ENCODE measurements around the gene ZBTB5. TPM values are rescaled to one million over a fixed set of nuclear protein-coding genes. Genes with fewer than 3 reads are reported as not detected.

ZBTB5 gene
- total and polyA plus RNA-seq, 2 donors (not counting 3 experiments of a cell fraction or from before 2014, with no cell fraction given) = 10.0 to 13.7 TPM

DNA sequence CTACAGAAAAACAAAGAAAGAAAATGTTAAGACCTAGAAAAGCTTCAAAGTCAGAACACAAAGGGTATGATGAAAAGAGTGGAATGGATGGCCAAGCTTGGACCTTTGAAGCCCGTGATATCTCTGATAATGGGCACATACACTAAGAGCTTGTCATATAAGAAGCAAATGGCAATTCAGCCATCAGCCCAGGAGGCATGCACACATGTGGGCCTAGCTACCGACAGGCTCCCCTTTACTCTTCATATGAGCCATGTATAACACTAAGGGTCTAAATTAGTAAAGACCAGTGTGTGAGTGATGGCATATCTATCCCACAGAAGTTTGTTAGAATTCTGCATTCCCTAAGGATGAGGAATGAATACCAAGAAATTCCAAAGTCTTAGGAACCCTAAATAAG lies 22.7 kb downstream of the ZBTB5 start:
- no peak overlapping the region for H2AFZ ChIP-seq (ENCODE audit: low read depth, low read length)
- POLR2A ChIA-PET = no interaction called here
- dilution Hi-C loops (cut with MboI; ENCODE audit: extremely low pct_ligation_motif_present, low sequenced_read_pairs) (no loop called here), intact Hi-C loops (cut with micrococcal nuclease) (no loop called here)
- H3K4me3 ChIP-seq (replicated peaks in 1 of 3; ENCODE audit: insufficient read depth in 1 of 3, low read depth in 1 of 3, low read length in 3 of 3) = no peak overlapping the region
- peaks cover 3 to 27% of the 10 kb centered on the region in 2 experiments for H3K36me3 ChIP-seq (ENCODE audit: control insufficient read depth in 2 of 2, extremely low read depth in 1 of 2, insufficient read depth in 2 of 2, low read length in 2 of 2)
- DNase-seq (ENCODE audit: low read depth, low spot score) (no peak), FAIRE-seq (no peak)
- CTCF ChIA-PET = no interaction called here
- H3K27ac ChIP-seq (ENCODE audit: insufficient read depth, low read depth, low read length) = no peak overlapping the region
- no peaks in the 10 kb centered on the region for H3K9me1 ChIP-seq (replicated peaks; ENCODE audit: control insufficient read depth, extremely low read depth, insufficient read depth, low read length)
- peaks cover 17% of the 10 kb centered on the region for H3K79me2 ChIP-seq (ENCODE audit: control insufficient read depth, insufficient read depth, low read length)
- H3K4me2 ChIP-seq (ENCODE audit: insufficient read depth, low read length) = no peak overlapping the region
- no peaks in the 10 kb centered on the region for H3K4me1 ChIP-seq (ENCODE audit: control insufficient read depth, extremely low read depth, insufficient read depth, low read length)
- no TSS peak for BruUV-seq (replicated peaks)
- H3K9me3 ChIP-seq (replicated peaks; ENCODE audit: control insufficient read depth, insufficient read depth, low read length) = no peaks in the 10 kb centered on the region
- H3K27me3 ChIP-seq (ENCODE audit: control insufficient read depth in 2 of 2, insufficient read depth in 2 of 2, low read length in 2 of 2) = no peaks in the 10 kb centered on the region
- TF ChIP-seq JUN (IDR thresholded peaks at IDR 0.05; ENCODE audit: borderline replicate concordance, insufficient read depth, insufficient read length, low read depth) (no peak), POLR2A (IDR thresholded peaks at IDR 0.05; ENCODE audit: low read depth, low read length) (no peak), GATA2 (IDR thresholded peaks at IDR 0.05; ENCODE audit: insufficient read depth, insufficient read length, low read depth, low read length) (no peak)
- TF ChIP-seq, protein P1, sequence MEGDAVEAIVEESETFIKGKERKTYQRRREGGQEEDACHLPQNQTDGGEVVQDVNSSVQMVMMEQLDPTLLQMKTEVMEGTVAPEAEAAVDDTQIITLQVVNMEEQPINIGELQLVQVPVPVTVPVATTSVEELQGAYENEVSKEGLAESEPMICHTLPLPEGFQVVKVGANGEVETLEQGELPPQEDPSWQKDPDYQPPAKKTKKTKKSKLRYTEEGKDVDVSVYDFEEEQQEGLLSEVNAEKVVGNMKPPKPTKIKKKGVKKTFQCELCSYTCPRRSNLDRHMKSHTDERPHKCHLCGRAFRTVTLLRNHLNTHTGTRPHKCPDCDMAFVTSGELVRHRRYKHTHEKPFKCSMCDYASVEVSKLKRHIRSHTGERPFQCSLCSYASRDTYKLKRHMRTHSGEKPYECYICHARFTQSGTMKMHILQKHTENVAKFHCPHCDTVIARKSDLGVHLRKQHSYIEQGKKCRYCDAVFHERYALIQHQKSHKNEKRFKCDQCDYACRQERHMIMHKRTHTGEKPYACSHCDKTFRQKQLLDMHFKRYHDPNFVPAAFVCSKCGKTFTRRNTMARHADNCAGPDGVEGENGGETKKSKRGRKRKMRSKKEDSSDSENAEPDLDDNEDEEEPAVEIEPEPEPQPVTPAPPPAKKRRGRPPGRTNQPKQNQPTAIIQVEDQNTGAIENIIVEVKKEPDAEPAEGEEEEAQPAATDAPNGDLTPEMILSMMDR (IDR thresholded peaks at IDR 0.05; ENCODE audit: extremely low read depth in 1 of 2, insufficient read depth in 1 of 2, low read depth in 1 of 2, low read length in 2 of 2) = no peak
- TF ChIP-seq, protein P2, sequence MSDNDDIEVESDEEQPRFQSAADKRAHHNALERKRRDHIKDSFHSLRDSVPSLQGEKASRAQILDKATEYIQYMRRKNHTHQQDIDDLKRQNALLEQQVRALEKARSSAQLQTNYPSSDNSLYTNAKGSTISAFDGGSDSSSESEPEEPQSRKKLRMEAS (IDR thresholded peaks at IDR 0.05; ENCODE audit: insufficient read depth, insufficient read length) = no peak
- no peaks in the 10 kb centered on the region for H4K20me1 ChIP-seq (replicated peaks; ENCODE audit: control insufficient read depth, extremely low read depth, insufficient read depth, low read length)
- H3K9ac ChIP-seq (replicated peaks; ENCODE audit: extremely low read depth, insufficient read depth, low read length) = no peak overlapping the region

DNA sequence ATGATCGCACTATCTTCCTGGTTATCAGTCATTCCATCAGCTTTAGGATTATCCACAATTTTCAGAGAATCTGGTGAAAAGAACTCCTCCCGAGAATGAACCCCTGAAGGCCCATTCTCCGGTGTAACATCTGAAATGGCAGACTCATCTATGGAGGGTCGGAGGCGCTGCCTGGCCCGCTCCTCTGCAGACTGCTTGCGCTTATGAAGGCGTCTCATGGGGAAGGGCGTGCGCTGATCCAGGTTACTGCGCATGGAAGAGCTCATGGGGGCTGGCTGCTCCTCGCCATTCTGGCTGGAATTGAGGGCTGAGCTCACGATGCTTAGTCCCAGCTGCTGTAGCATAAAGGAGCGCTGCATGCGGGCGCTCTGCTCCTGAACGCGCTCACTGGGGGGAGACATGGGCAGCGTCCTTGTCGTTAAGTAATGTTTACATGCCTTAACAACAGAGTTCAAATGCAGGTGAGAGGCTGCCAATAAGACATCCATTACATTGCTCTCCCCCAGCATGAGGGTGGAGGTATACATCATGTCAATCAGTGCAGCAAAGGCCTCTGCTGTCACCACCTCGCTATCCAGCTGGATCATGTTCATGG lies 23.4 kb downstream of the ZBTB5 start:
- Histone ChIP-seq H3K79me2 (ENCODE audit: control insufficient read depth, insufficient read depth, low read length) (peaks cover 12% of the 10 kb centered on the region), H3K9ac (replicated peaks; ENCODE audit: extremely low read depth, insufficient read depth, low read length) (no peak overlapping the region), H3K4me3 (replicated peaks in 1 of 3; ENCODE audit: insufficient read depth in 1 of 3, low read depth in 1 of 3, low read length in 3 of 3) (no peak overlapping the region), H3K36me3 (ENCODE audit: control insufficient read depth in 2 of 2, extremely low read depth in 1 of 2, insufficient read depth in 2 of 2, low read length in 2 of 2) (peaks cover 3 to 31% of the 10 kb centered on the region in 2 experiments), H2AFZ (ENCODE audit: low read depth, low read length) (no peak overlapping the region), H3K27ac (ENCODE audit: insufficient read depth, low read depth, low read length) (no peak overlapping the region), H3K9me3 (replicated peaks; ENCODE audit: control insufficient read depth, insufficient read depth, low read length) (no peaks in the 10 kb centered on the region), H3K27me3 (ENCODE audit: control insufficient read depth in 2 of 2, insufficient read depth in 2 of 2, low read length in 2 of 2) (no peaks in the 10 kb centered on the region), H3K9me1 (replicated peaks; ENCODE audit: control insufficient read depth, extremely low read depth, insufficient read depth, low read length) (no peaks in the 10 kb centered on the region), H3K4me2 (ENCODE audit: insufficient read depth, low read length) (no peak overlapping the region), H4K20me1 (replicated peaks; ENCODE audit: control insufficient read depth, extremely low read depth, insufficient read depth, low read length) (no peaks in the 10 kb centered on the region), H3K4me1 (ENCODE audit: control insufficient read depth, extremely low read depth, insufficient read depth, low read length) (no peaks in the 10 kb centered on the region)
- dilution Hi-C loops (cut with MboI; ENCODE audit: extremely low pct_ligation_motif_present, low sequenced_read_pairs) (no loop called here), intact Hi-C loops (cut with micrococcal nuclease) (no loop called here)
- TF ChIP-seq EZH2 (IDR thresholded peaks at IDR 0.05; ENCODE audit: borderline replicate concordance, low read depth, low read length, severe bottlenecking) (no peak), FOS (IDR thresholded peaks at IDR 0.05; ENCODE audit: borderline replicate concordance, insufficient read depth, low read length) (no peak), POLR2AphosphoS5 (IDR thresholded peaks at IDR 0.05; ENCODE audit: insufficient read depth, low read depth, low read length) (no peak), POLR2A (IDR thresholded peaks at IDR 0.05; ENCODE audit: low read depth, low read length) (no peak), JUN (IDR thresholded peaks at IDR 0.05; ENCODE audit: borderline replicate concordance, insufficient read depth, insufficient read length, low read depth) (no peak), MYC (IDR thresholded peaks at IDR 0.05; ENCODE audit: low read depth, low read length) (no peak), GATA2 (IDR thresholded peaks at IDR 0.05; ENCODE audit: insufficient read depth, insufficient read length, low read depth, low read length) (no peak)
- TF ChIP-seq, protein P1 (IDR thresholded peaks at IDR 0.05; ENCODE audit: extremely low read depth in 1 of 2, insufficient read depth in 1 of 2, low read depth in 1 of 2, low read length in 2 of 2) = no peak
- TF ChIP-seq, protein P2 (IDR thresholded peaks at IDR 0.05; ENCODE audit: insufficient read depth, insufficient read length) = no peak
- ChIA-PET POLR2A (no interaction called here), CTCF (no interaction called here)
- BruUV-seq (replicated peaks) = no TSS peak
- FAIRE-seq (no peak), DNase-seq (ENCODE audit: low read depth, low spot score) (no peak)

All from endothelial cell of umbilical vein (primary cell).